Inflammatory macrophage (primary cell): ENCODE results near the gene MIA3.

Experiments
- DNase-seq, 2 donors: peaks; one replicate each; pipeline ENCODE4 v3.0.0-alpha.2; 2020 to 2022

The MIA3 gene

GRCh38 chr1:222670110-222670509 lies 52.2 kb downstream of the MIA3 start:
- no peak for DNase-seq

GRCh38 chr1:222680080-222680479 lies 62.2 kb downstream of the MIA3 start:
- DNase-seq, result no peak

- DNase-seq, result no peak
Observed at GRCh38 chr1:222691016-222691415, 73.1 kb downstream of the MIA3 start.

GRCh38 chr1:222694927-222695326 lies 77.0 kb downstream of the MIA3 start:
- DNase-seq, result no peak

- DNase-seq, result no peak
Observed at GRCh38 chr1:222696741-222697140, 78.8 kb downstream of the MIA3 start.

GRCh38 chr1:222697203-222697602 lies 79.3 kb downstream of the MIA3 start:
- no peak for DNase-seq

GRCh38 chr1:222697826-222698225 lies 79.9 kb downstream of the MIA3 start:
- DNase-seq, result no peak

- no peak for DNase-seq
Observed at GRCh38 chr1:222702210-222702609, 84.3 kb downstream of the MIA3 start.

- no peak for DNase-seq
Observed at GRCh38 chr1:222704260-222704659, 86.4 kb downstream of the MIA3 start.

- no peak for DNase-seq
Observed at GRCh38 chr1:222706815-222707214, 88.9 kb downstream of the MIA3 start.

- DNase-seq, result no peak
Observed at GRCh38 chr1:222709700-222710153, 91.8 kb downstream of the MIA3 start.

GRCh38 chr1:222711319-222712252 lies 93.7 kb downstream of the MIA3 start:
- DNase-seq, result peak; percentile 40 to 48

GRCh38 chr1:222712253-222713090 lies 94.6 kb downstream of the MIA3 start, which contains the start of the genes AIDA and BROX:
TSS of gene AIDA (minus strand) at chr1:222712491. CDS start at chr1:222712317, 174 bp downstream.
TSS of gene BROX (plus strand) at chr1:222712564. CDS start at chr1:222715700, 3,136 bp downstream.
- DNase-seq, result peak; percentile 86 to 91

- DNase-seq, result peak; percentile 92 to 94
Observed at GRCh38 chr1:222713091-222713961, 95.4 kb downstream of the MIA3 start.

- DNase-seq, result no peak
Observed at GRCh38 chr1:222716393-222716792, 98.5 kb downstream of the MIA3 start.
